Activated CD4-positive, alpha-beta T cell treated with anti-CD3 and anti-CD28 coated beads, Interleukin-10, Interleukin-2, amounts not matched to agents 100 ng/mL and 50 ng/mL, durations not matched to agents 16 hours and 8 hours (primary cell): ENCODE measurements around the gene IPO13.

Experiments
- DNase-seq: peaks from one replicate; pipeline ENCODE4 v3.0.0-alpha.2; 2020

Gene IPO13

GRCh38 chr1:43952731-43953346, 6.1 kb downstream of the IPO13 start:
- DNase-seq = no peak

DNA sequence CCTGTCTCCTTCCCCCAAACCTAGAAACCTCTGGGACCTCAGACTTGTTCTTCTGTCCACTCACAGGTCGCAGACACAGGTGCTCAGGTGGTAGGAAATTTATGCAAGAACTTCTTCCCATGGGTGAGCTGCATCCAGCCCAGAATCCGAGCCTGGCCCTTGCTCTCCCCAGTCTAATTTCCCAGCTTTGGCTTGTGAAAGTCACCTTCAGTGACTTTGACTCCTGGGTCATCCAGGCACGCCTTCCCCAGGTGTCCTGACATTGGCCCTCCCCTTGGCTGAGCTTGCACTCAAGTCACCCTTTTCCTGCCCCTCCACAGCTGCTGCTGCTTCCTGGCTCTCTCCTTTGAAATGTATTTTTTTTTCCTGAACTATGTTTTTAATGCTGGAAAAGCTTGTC, 6.6 kb downstream of the IPO13 start:
- no peak for DNase-seq

- DNase-seq = no peak
Observed at GRCh38 chr1:43954036-43954435, 7.3 kb downstream of the IPO13 start.

- DNase-seq = no peak
Observed at GRCh38 chr1:43956234-43956633, 9.5 kb downstream of the IPO13 start.

DNA sequence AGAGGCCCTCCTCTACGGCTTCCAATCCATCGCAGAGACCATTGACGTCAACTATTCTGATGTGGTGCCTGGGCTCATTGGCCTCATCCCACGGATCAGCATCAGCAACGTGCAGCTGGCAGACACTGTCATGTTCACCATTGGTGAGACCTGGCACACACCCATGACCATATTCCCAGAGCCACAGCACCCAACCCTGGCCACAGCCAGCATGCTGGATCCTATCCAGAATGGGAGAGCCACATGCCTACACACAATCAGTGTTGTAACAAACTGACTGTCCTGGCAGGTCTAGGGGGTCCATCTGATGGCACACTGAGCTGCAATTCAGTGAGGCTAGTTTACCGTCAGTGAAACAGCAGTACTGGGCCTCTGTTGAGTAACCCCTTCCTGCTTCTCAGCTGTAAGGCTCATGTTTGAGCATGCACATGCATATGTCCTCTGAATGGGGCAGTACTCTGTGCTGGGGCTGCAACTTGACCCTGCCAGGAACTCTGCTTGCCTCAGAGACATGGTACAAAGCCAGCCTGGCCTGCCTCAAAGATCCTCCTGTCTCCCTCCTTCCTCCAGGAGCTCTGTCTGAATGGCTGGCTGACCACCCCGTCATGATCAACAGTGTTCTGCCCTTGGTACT, 10.8 kb downstream of the IPO13 start:
- no peak for DNase-seq

DNA sequence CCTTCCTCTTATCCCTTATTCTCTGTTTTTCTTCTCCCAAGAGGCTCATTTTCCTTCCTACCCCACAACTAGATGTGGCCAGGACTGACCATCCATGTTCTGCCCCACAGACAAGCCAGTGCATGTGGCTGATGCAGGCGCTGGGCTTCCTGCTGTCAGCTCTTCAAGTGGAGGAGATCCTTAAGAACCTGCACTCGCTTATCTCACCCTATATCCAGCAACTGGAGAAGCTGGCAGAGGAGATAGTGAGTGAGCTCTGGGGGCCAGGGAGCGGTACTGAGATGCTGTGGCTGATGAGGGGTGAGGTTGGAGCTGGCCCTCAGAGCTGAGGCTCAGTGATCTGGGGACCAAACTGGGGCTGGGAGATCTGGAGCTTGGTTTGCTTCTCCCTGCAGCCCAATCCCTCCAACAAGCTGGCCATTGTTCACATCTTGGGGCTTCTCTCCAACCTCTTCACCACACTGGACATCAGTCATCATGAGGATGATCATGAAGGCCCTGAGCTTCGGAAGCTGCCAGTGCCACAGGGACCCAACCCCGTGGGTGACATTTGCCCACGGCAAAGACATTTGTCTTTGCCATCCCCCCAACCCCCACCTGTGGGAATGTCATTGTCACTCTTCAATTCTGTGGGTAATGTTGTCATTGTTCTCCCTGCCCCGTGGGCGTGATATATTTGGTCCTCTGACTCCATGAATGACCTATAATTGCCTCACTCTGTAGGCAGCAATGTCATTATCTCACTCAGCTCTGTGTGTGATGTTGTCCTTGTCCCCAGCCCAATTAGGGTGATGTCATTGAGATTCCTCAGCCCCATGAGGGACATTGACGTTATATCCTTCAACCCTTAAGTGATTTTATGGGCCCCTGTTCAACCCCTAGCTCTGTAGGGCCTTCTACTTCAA, 11.9 kb downstream of the IPO13 start:
- no peak for DNase-seq

GRCh38 chr1:43960798-43961197, 14.0 kb downstream of the IPO13 start:
- DNase-seq = no peak

- DNase-seq = no peak
Observed at GRCh38 chr1:43961692-43962091, 14.9 kb downstream of the IPO13 start.

GRCh38 chr1:43962324-43962723, 15.6 kb downstream of the IPO13 start:
- no peak for DNase-seq

- DNase-seq = no peak
Observed at GRCh38 chr1:43963006-43963405, 16.3 kb downstream of the IPO13 start.

DNA sequence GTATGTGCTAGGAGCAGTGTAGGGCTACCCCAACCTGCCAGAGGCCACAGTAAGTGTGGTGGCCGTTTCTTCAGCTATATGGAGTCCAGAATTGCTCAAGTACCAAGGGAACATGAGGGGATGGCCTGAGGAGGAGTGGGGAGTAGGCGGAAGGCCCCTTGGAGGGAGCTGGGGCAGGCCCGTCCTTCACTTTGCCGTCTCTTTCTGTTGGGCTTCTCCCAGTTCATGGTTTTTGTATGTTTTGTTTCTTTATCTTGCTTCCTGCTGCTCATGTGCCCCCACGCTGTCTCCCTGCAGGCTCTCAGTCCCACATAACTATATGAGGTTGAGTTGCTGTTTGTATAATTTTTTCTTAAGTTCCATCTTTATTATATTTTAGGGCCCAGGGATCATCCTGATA, 17.1 kb downstream of the IPO13 start:
- DNase-seq = no peak

DNA sequence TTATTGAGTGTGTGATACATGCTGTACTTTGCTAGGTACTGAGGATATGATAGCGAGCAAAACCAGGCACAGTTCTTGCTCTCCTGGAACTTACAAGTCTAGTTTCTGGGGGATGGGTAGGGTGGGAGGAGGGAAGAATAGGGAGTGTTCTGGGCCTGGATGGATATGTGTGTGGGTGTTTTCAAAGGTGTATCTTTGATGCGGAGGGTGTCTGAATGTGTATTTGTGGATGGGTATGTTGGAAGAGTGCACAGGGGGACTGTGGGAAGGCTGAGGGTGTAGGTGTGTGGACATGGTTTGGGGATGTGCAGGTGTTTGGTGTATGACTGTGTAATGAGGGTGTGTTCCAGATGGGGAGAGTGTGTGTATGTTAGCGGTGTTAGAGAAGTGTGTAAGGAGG, 18.6 kb downstream of the IPO13 start:
- no peak for DNase-seq

DNA sequence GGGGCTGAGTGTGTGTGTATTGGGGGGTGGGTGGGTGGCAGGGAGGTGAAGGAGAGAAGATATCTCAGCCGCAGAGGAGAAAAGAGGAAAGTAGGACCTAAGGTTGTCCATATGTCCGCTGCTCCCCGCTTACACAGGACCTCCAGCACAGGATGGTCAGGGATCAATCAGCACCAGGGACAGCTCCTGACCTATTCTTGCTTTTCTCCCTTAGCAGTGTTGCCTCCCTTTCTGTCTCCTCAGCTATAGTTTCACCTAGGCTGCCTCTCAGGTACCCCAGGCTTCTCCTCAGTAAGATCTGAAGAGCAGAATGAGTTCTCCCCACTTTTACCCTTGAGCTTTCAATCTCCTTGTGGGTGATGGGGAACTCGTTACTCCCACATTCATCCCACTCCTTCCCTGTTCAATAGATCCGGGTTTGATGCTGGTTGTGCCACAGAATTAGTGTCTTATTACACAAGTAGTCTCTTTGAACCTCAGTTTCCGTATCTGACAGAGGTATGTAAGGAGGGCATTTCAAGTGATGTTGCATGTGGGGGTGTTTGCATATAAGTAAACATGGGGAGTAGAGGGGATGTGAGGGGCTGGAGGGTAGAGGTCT, 21.7 kb downstream of the IPO13 start:
- DNase-seq = no peak

GRCh38 chr1:43969416-43969745, 22.6 kb downstream of the IPO13 start:
- DNase-seq = no peak

DNA sequence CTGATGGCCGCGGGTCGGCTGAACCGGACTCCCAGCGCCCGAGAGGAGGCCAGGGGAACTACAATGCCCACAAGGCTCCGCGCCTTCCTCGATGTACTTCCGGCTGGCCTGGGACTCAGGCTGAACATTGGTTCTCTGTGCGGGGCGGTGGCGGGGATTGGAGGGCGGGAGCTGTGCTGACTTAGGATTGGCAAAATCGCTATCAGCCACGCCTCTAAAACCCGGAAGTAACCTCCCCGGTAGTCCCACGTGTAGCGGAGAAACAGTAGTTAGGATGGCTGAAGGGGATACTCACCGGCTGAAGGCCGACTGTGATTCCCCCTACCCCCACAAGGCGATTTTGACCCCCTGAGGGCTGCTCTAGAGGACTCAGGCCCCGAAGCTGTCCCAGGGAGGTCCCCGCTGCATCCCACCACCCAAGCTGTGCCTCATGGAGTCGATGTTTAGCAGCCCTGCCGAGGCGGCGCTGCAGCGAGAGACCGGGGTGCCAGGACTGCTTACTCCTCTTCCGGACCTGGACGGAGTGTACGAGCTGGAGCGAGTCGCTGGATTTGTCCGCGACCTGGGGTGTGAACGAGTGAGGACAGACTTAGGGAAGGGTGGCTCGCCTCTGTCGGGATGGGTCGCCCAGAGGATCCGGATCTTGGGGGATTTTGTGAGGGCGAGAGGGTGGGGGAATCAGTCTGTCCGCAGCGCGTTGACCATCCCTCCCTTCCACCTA, 23.2 kb downstream of the IPO13 start, which contains the start of gene DPH2:
Gene DPH2, plus strand, starts transcription at position 265 of the 721 bp plus-strand sequence. Its CDS starts 166 bp downstream, at position 431.
- peak; percentile 98 for DNase-seq

- no peak for DNase-seq
Observed at GRCh38 chr1:43970502-43970901, 23.8 kb downstream of the IPO13 start.

- no peak for DNase-seq
Observed at GRCh38 chr1:43970911-43971310, 24.2 kb downstream of the IPO13 start.

GRCh38 chr1:43971336-43971980, 24.7 kb downstream of the IPO13 start:
- no peak for DNase-seq

GRCh38 chr1:43973981-43974442, 27.3 kb downstream of the IPO13 start:
- no peak for DNase-seq

GRCh38 chr1:43974443-43975248, 27.9 kb downstream of the IPO13 start, which contains the start of gene ATP6V0B:
Gene ATP6V0B, plus strand, starts transcription at chr1:43974960. Its CDS starts 81 bp downstream, at chr1:43975041.
- DNase-seq = peak; percentile 96
